Measurements from ENCODE around the gene MTHFD1L.

- TF ChIP-seq MAFK (IDR thresholded peaks at IDR 0.05; ENCODE audit: low read depth, low read length) = no peak
- no peak for TF ChIP-seq POLR2AphosphoS5 (IDR thresholded peaks at IDR 0.05; ENCODE audit: low read depth, low read length)
- TF ChIP-seq CTCF (IDR thresholded peaks at IDR 0.05; ENCODE audit: control extremely low read depth in 1 of 3, insufficient read depth in 1 of 3, low read depth in 1 of 3, low read length in 3 of 3) = no peak
- no peak for TF ChIP-seq TEAD4 (IDR thresholded peaks at IDR 0.05; ENCODE audit: low read depth, low read length)
- no peak for TF ChIP-seq RXRA (IDR thresholded peaks at IDR 0.05; ENCODE audit: insufficient read depth, low read depth, low read length)
- TF ChIP-seq EP300 (IDR thresholded peaks at IDR 0.05; ENCODE audit: borderline replicate concordance in 1 of 2, low read depth in 2 of 2, low read length in 2 of 2) = no peak
- no peak for TF ChIP-seq SIN3A (conservative IDR thresholded peaks at IDR 0.05 in 1 of 2, IDR thresholded peaks at IDR 0.05 in 1 of 2; ENCODE audit: low read depth in 1 of 2, low read length in 2 of 2)
- TF ChIP-seq CHD1 (IDR thresholded peaks at IDR 0.05; ENCODE audit: low read depth, low read length) = no peak
- no peak for TF ChIP-seq RFX5 (IDR thresholded peaks at IDR 0.05; ENCODE audit: borderline replicate concordance, low read depth, low read length)
- TF ChIP-seq EZH2 (IDR thresholded peaks at IDR 0.05; ENCODE audit: low read depth, low read length, severe bottlenecking) = no peak
These were observed 210.0 kb downstream of the MTHFD1L start for GRCh38 chr6:151075527-151075926.

Data from H1 (cell line).